Inferior parietal cortex (tissue), 1 donor: ENCODE data around the gene TMPRSS5.
"Not testable (repeated sequence)": the region's sequence is repeated elsewhere in the genome, so short reads cannot be mapped to it uniquely, and the experiment has no call there.

Experiments
- DNase-seq: peaks from one replicate; pipeline ENCODE4 v3.0.0-alpha.2; 2016; ENCODE audit errors: extremely low spot score

TMPRSS5 gene

GRCh38 chr11:113705871-113706655 is at the start of gene TMPRSS5:
TMPRSS5 (minus strand) TSS chr11:113706308; CDS start chr11:113706224, 84 bp downstream.
- DNase-seq = peak; percentile 88

GRCh38 chr11:113752932-113753331 is 46.8 kb upstream of the TMPRSS5 start:
- no peak for DNase-seq

GRCh38 chr11:113736323-113736722 is 30.2 kb upstream of the TMPRSS5 start:
- DNase-seq = no peak

GRCh38 chr11:113732092-113732491 is 26.0 kb upstream of the TMPRSS5 start:
- no peak for DNase-seq

- DNase-seq = peak; percentile 91
Observed at GRCh38 chr11:113730887-113731726, 25.0 kb upstream of the TMPRSS5 start.

GRCh38 chr11:113729456-113729855 is 23.3 kb upstream of the TMPRSS5 start:
- DNase-seq = no peak

GRCh38 chr11:113728814-113729213 is 22.7 kb upstream of the TMPRSS5 start:
- no peak for DNase-seq

- no peak for DNase-seq
Observed at GRCh38 chr11:113725913-113726312, 19.8 kb upstream of the TMPRSS5 start.

GRCh38 chr11:113725407-113725806 is 19.3 kb upstream of the TMPRSS5 start:
- DNase-seq = no peak

GRCh38 chr11:113724778-113725177 is 18.7 kb upstream of the TMPRSS5 start:
- no peak for DNase-seq

- DNase-seq = no peak
Observed at GRCh38 chr11:113723787-113724186, 17.7 kb upstream of the TMPRSS5 start.

- no peak for DNase-seq
Observed at GRCh38 chr11:113722934-113723333, 16.8 kb upstream of the TMPRSS5 start.

- peak; percentile 58 for DNase-seq
Observed at GRCh38 chr11:113722221-113722620, 16.1 kb upstream of the TMPRSS5 start.

- no peak for DNase-seq
Observed at GRCh38 chr11:113721462-113722066, 15.5 kb upstream of the TMPRSS5 start.

- not testable (repeated sequence) for DNase-seq
Observed at GRCh38 chr11:113720478-113720877, 14.4 kb upstream of the TMPRSS5 start.

GRCh38 chr11:113715882-113716625 is 9.9 kb upstream of the TMPRSS5 start:
- DNase-seq = peak; percentile 88

GRCh38 chr11:113715273-113715672 is 9.2 kb upstream of the TMPRSS5 start:
- DNase-seq = no peak

GRCh38 chr11:113710989-113711388 is 4.9 kb upstream of the TMPRSS5 start:
- no peak for DNase-seq

GRCh38 chr11:113703551-113703950 is 2.6 kb downstream of the TMPRSS5 start:
- not testable (repeated sequence) for DNase-seq

GRCh38 chr11:113701491-113701890 is 4.6 kb downstream of the TMPRSS5 start:
- no peak for DNase-seq

- no peak for DNase-seq
Observed at GRCh38 chr11:113698515-113698914, 7.6 kb downstream of the TMPRSS5 start.
